WTC11 (cell line): ENCODE data around the gene SPATA13. TPM values are rescaled to one million over a fixed set of nuclear protein-coding genes. Genes with fewer than 3 reads are reported as not detected.

Source experiments
- ATAC-seq: fragments of 200-7000 bp; cut with Tn5 transposase; 2 replicates; pipeline ENCODE4 v1.10.0; 2021; ENCODE audit warnings: mild to moderate bottlenecking, moderate library complexity
- CTCF ChIA-PET: fragments of 300-600 bp; sonication (Branson Sonifier 250); formaldehyde crosslinking; loops from one replicate; lab custom pipeline; 2021; ENCODE audit warnings: antibody characterized with exemption; lab: Charles Lee
- POLR2A ChIA-PET: fragments of 350-600 bp; sonication (Branson Sonifier 250); formaldehyde crosslinking; loops from one replicate; lab custom pipeline; 2021; ENCODE audit warnings: antibody characterized with exemption; lab: Charles Lee
- DNase-seq: peaks from one replicate; pipeline ENCODE4 v3.0.0; 2021; ENCODE audit warnings: low spot score
- H3K27ac Mint-ChIP-seq: 2 replicates; pipeline ENCODE4 v1.8.0; 2021; ENCODE audit warnings: mixed read lengths
- H3K27me3 Mint-ChIP-seq: 2 replicates; pipeline ENCODE4 v1.8.0; 2021; ENCODE audit warnings: low read depth, mild to moderate bottlenecking, moderate library complexity, mixed read lengths
- H3K36me3 Mint-ChIP-seq: 2 replicates; pipeline ENCODE4 v1.8.0; 2021; ENCODE audit warnings: mixed read lengths
- H3K4me1 Mint-ChIP-seq: 2 replicates; pipeline ENCODE4 v1.8.0; 2022; ENCODE audit warnings: mixed read lengths
- H3K4me3 Mint-ChIP-seq: 2 replicates; pipeline ENCODE4 v1.8.0; 2021; ENCODE audit warnings: mild to moderate bottlenecking, moderate library complexity, mixed read lengths
- H3K9me3 Mint-ChIP-seq: 2 replicates; pipeline ENCODE4 v1.8.0; 2021; ENCODE audit warnings: mixed read lengths
- ATF2 ChIP-seq: sonication (generic); formaldehyde crosslinking; IDR thresholded peaks from 2 replicates; pipeline ENCODE4 v1.8.1; 2022; ENCODE audit warnings: low read depth, missing genetic modification reagents, borderline replicate concordance
- CDX4 ChIP-seq: fragments of 250-450 bp; sonication (Bioruptor Pico); IDR thresholded peaks from 2 replicates; pipeline ENCODE4 v1.9.0; 2021; ENCODE audit warnings: moderate library complexity, mild to moderate bottlenecking, inconsistent platforms, borderline replicate concordance
- CREM ChIP-seq: sonication (generic); formaldehyde crosslinking; IDR thresholded peaks from 2 replicates; pipeline ENCODE4 v1.8.1; 2022; ENCODE audit warnings: mild to moderate bottlenecking, missing genetic modification reagents, moderate library complexity
- E2F5 ChIP-seq: sonication (generic); formaldehyde crosslinking; IDR thresholded peaks from 2 replicates; pipeline ENCODE4 v1.8.1; 2022; ENCODE audit warnings: mild to moderate bottlenecking, moderate library complexity, missing genetic modification reagents
- ERG ChIP-seq: fragments of 250-450 bp; sonication (Bioruptor Pico); IDR thresholded peaks from 2 replicates; pipeline ENCODE4 v1.8.0; 2021; ENCODE audit warnings: mild to moderate bottlenecking
- FOXP1 ChIP-seq: sonication (generic); formaldehyde crosslinking; IDR thresholded peaks from 2 replicates; pipeline ENCODE4 v1.8.0; 2022; ENCODE audit warnings: missing genetic modification reagents, mild to moderate bottlenecking, moderate library complexity, borderline replicate concordance
- GABPB1 ChIP-seq: sonication (generic); formaldehyde crosslinking; IDR thresholded peaks from 2 replicates; pipeline ENCODE4 v1.8.1; 2023; ENCODE audit warnings: mild to moderate bottlenecking, missing genetic modification reagents
- HMGA2 ChIP-seq: fragments of 250-450 bp; sonication (Bioruptor Pico); IDR thresholded peaks from 2 replicates; pipeline ENCODE4 v1.4.0; 2021; ENCODE audit warnings: mild to moderate bottlenecking, moderate library complexity
- IRF1 ChIP-seq: sonication (generic); formaldehyde crosslinking; IDR thresholded peaks from 2 replicates; pipeline ENCODE4 v1.8.0; 2023; ENCODE audit warnings: missing genetic modification reagents
- KAT7 ChIP-seq: sonication (generic); formaldehyde crosslinking; IDR thresholded peaks from 2 replicates; pipeline ENCODE4 v1.8.1; 2023; ENCODE audit warnings: missing genetic modification reagents, mild to moderate bottlenecking, borderline replicate concordance
- MAX ChIP-seq: sonication (generic); formaldehyde crosslinking; IDR thresholded peaks from 2 replicates; pipeline ENCODE4 v1.8.0; 2022; ENCODE audit warnings: mild to moderate bottlenecking, missing genetic modification reagents
- NFE2L1 ChIP-seq: sonication (generic); formaldehyde crosslinking; IDR thresholded peaks from 2 replicates; pipeline ENCODE4 v1.8.1; 2023; ENCODE audit warnings: missing genetic modification reagents
- OVOL2 ChIP-seq: fragments of 250-450 bp; sonication (Bioruptor Pico); IDR thresholded peaks from 2 replicates; pipeline ENCODE4 v1.9.0; 2021; ENCODE audit warnings: mild to moderate bottlenecking, borderline replicate concordance
- SMAD3 ChIP-seq: sonication (generic); formaldehyde crosslinking; IDR thresholded peaks from 2 replicates; pipeline ENCODE4 v1.8.0; 2022; ENCODE audit warnings: missing genetic modification reagents, mild to moderate bottlenecking, borderline replicate concordance
- USF2 ChIP-seq: sonication (generic); formaldehyde crosslinking; IDR thresholded peaks from 2 replicates; pipeline ENCODE4 v1.8.1; 2023; ENCODE audit warnings: mild to moderate bottlenecking, missing genetic modification reagents, moderate library complexity
- ZBTB43 ChIP-seq: sonication (generic); formaldehyde crosslinking; IDR thresholded peaks from 2 replicates; pipeline ENCODE4 v1.8.1; 2023; ENCODE audit warnings: mild to moderate bottlenecking, missing genetic modification reagents
- ZNF281 ChIP-seq: sonication (generic); formaldehyde crosslinking; IDR thresholded peaks from 2 replicates; pipeline ENCODE4 v1.8.0; 2023; ENCODE audit warnings: mild to moderate bottlenecking, missing genetic modification reagents
- ZNF317 ChIP-seq: sonication (generic); formaldehyde crosslinking; IDR thresholded peaks from 2 replicates; pipeline ENCODE4 v1.8.1; 2023; ENCODE audit warnings: low read depth, mild to moderate bottlenecking, moderate library complexity, missing genetic modification reagents, borderline replicate concordance
- ZNF423 ChIP-seq: fragments of 250-450 bp; sonication (Bioruptor Pico); IDR thresholded peaks from 2 replicates; pipeline ENCODE4 v2.1.2; 2022; ENCODE audit warnings: mild to moderate bottlenecking, moderate library complexity
- ZNF532 ChIP-seq: fragments of 250-450 bp; sonication (Bioruptor Pico); IDR thresholded peaks from 2 replicates; pipeline ENCODE4 v1.9.0; 2021; ENCODE audit warnings: mild to moderate bottlenecking, borderline replicate concordance
- total RNA-seq: library from RNA; stranded (reverse); gene quantifications from 3 replicates; pipeline ENCODE4 v1.2.3, GENCODE V29; 2021

SPATA13 gene
- total RNA-seq, 1 experiment from 2014 or later = 29.0 TPM

GRCh38 chr13:24252136-24252535 lies 91.6 kb downstream of the SPATA13 start (continued):
- no peak for TF ChIP-seq ZNF532 (CRISPR knock-in tag)
- TF ChIP-seq SMAD3 = no peak

GRCh38 chr13:24253520-24254145 lies 93.1 kb downstream of the SPATA13 start:
- no peaks in the 10 kb centered on the region for H3K9me3 Mint-ChIP-seq
- no peak overlapping the region for H3K27ac Mint-ChIP-seq
- CTCF ChIA-PET = no interaction called here
- TF ChIP-seq KAT7 (CRISPR knock-in tag) = no peak
- TF ChIP-seq OVOL2 (CRISPR knock-in tag) = no peak
- TF ChIP-seq FOXP1 (CRISPR knock-in tag) = no peak
- TF ChIP-seq NFE2L1 = no peak
- TF ChIP-seq HMGA2 (CRISPR knock-in tag) = no peak
- TF ChIP-seq ZNF317 (CRISPR knock-in tag) = no peak
- TF ChIP-seq ZNF281 (CRISPR knock-in tag) = no peak
- TF ChIP-seq USF2 (CRISPR knock-in tag) = no peak
- no peak for TF ChIP-seq SMAD3
- TF ChIP-seq CDX4 (CRISPR knock-in tag) = no peak
- no peak for TF ChIP-seq GABPB1 (CRISPR knock-in tag)
- no peak for TF ChIP-seq MAX (CRISPR knock-in tag)
- TF ChIP-seq ATF2 (CRISPR knock-in tag) = no peak
- no peak for TF ChIP-seq E2F5 (CRISPR knock-in tag)
- no peak for TF ChIP-seq ERG (CRISPR knock-in tag)
- no peak for TF ChIP-seq IRF1 (CRISPR knock-in tag)
- TF ChIP-seq CREM (CRISPR knock-in tag) = no peak
- no peak for TF ChIP-seq ZBTB43 (CRISPR knock-in tag)
- no peak for TF ChIP-seq ZNF423 (CRISPR knock-in tag)

More at GRCh38 chr13:24253520-24254145, 93.1 kb downstream of the SPATA13 start:
- POLR2A ChIA-PET = no interaction called here
- H3K4me3 Mint-ChIP-seq = no peak overlapping the region
- peaks cover 14% of the 10 kb centered on the region for H3K4me1 Mint-ChIP-seq
- DNase-seq (no peak), ATAC-seq (no peak)
- peaks cover 6% of the 10 kb centered on the region for H3K36me3 Mint-ChIP-seq
- H3K27me3 Mint-ChIP-seq = no peaks in the 10 kb centered on the region
